ENCODE data around the gene LPCAT2.

DNA sequence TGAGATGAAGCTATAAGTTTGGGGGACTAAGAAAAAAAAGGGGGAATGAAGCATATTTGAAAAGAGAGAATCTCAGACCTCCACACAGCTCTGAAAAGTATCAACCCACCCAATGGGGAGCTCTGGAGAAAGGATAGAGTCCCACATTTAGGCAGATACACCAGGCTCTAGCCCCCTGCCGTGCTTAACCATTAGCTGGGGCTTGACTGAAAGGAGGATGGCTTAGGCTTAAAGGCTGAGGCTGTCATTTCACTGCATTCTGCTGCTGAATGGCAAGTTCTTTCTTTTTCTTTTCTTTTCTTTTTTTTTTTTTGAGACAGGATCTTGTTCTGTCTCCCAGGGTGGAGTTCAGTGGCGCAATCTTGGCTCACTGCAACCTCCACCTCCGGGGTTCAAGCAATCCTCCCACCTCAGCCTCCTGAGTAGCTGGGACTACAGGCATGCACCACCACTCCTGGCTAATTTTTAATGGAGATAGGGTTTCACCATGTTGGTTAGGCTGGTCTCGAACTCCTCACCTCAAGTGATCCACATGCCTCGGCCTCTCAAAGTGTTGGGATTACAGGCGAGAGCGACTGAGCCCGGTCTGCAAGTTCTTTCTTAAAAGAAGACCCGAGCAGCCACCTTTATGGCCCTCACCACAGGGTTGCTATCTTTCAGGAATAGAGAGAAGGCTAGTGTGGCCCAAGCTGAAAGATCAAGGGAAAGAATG lies 38.9 kb upstream of the LPCAT2 start:
- TF ChIP-seq POLR2A (IDR thresholded peaks at IDR 0.05; ENCODE audit: low read depth, low read length) = no peak
- no peak for TF ChIP-seq POLR2AphosphoS5 (IDR thresholded peaks at IDR 0.05; ENCODE audit: low read depth, low read length)

All from GM12892 (cell line).